GM23338 (cell line): ENCODE measurements around the gene MAPRE3. TPM values are rescaled to one million over a fixed set of nuclear protein-coding genes. Genes with fewer than 3 reads are reported as not detected.

Experiments used
- ATAC-seq: fragments of 200-7000 bp; cut with Tn5 transposase; 3 replicates; pipeline ENCODE4 v1.9.1; 2020
- DNase-seq: peaks from one replicate; pipeline ENCODE4 v3.0.0-alpha.2; 2015; ENCODE audit warnings: low spot score
- H2AFZ ChIP-seq: fragments of 200-600 bp; sonication (generic); 2 replicates; pipeline ENCODE4 v1.8.0; 2016; ENCODE audit warnings: antibody characterized with exemption, mild to moderate bottlenecking, moderate library complexity
- H3F3A ChIP-seq: fragments of 200-600 bp; sonication (generic); replicated peaks from 2 replicates; pipeline ENCODE4 v1.8.0; 2017; ENCODE audit warnings: antibody characterized with exemption, mixed run types, low read depth
- H3K27ac ChIP-seq: fragments of 200-600 bp; sonication (generic); 2 replicates; pipeline ENCODE4 v1.6.1; 2016; ENCODE audit warnings: low read depth
- H3K27me3 ChIP-seq: fragments of 200-600 bp; sonication (generic); 2 replicates; pipeline ENCODE4 v1.8.0; 2016; ENCODE audit warnings: mild to moderate bottlenecking, mixed run types, moderate library complexity; ENCODE audit not compliant: insufficient read depth
- H3K36me3 ChIP-seq: fragments of 200-600 bp; sonication (generic); 2 replicates; pipeline ENCODE4 v1.8.0; 2016; ENCODE audit warnings: mild to moderate bottlenecking; ENCODE audit not compliant: insufficient read depth
- H3K4me1 ChIP-seq: fragments of 200-600 bp; sonication (generic); 2 replicates; pipeline ENCODE4 v1.8.0; 2016; ENCODE audit warnings: mild to moderate bottlenecking, moderate library complexity; ENCODE audit not compliant: insufficient read depth
- H3K4me2 ChIP-seq: fragments of 200-600 bp; sonication (generic); 2 replicates; pipeline ENCODE4 v1.7.1; 2017; ENCODE audit warnings: mixed run types
- H3K4me3 ChIP-seq: fragments of 200-600 bp; sonication (generic); 2 replicates; pipeline ENCODE4 v1.6.1; 2016; ENCODE audit warnings: mixed run types
- H3K79me2 ChIP-seq: fragments of 200-600 bp; sonication (generic); replicated peaks from 2 replicates; pipeline ENCODE4 v1.8.0; 2017; ENCODE audit warnings: mild to moderate bottlenecking; ENCODE audit not compliant: insufficient read depth
- H3K9me2 ChIP-seq: fragments of 200-600 bp; sonication (generic); 2 replicates; pipeline ENCODE4 v1.8.0; 2017; ENCODE audit not compliant: insufficient read depth
- H4K20me1 ChIP-seq: fragments of 200-600 bp; sonication (generic); replicated peaks from 2 replicates; pipeline ENCODE4 v1.8.0; 2017; ENCODE audit warnings: mild to moderate bottlenecking; ENCODE audit not compliant: insufficient read depth
- H3K27ac Mint-ChIP-seq: 2 replicates; pipeline ENCODE4 v1.8.0; 2020; ENCODE audit warnings: inconsistent platforms, mild to moderate bottlenecking, moderate library complexity, mixed read lengths
- H3K27me3 Mint-ChIP-seq: 3 replicates; pipeline ENCODE4 v1.8.0; 2022; ENCODE audit warnings: low read depth, mild to moderate bottlenecking, moderate library complexity, mixed read lengths, inconsistent platforms; ENCODE audit not compliant: insufficient read depth, poor library complexity
- H3K36me3 Mint-ChIP-seq: 3 replicates; pipeline ENCODE4 v1.8.0; 2021; ENCODE audit warnings: low read depth, mild to moderate bottlenecking, inconsistent platforms, moderate library complexity, mixed read lengths
- H3K4me1 Mint-ChIP-seq: 3 replicates; pipeline ENCODE4 v1.8.0; 2020; ENCODE audit warnings: mild to moderate bottlenecking, inconsistent platforms, mixed read lengths
- H3K4me3 Mint-ChIP-seq: 3 replicates; pipeline ENCODE4 v1.8.0; 2021; ENCODE audit warnings: moderate library complexity, mild to moderate bottlenecking, inconsistent platforms, mixed read lengths
- H3K9me3 Mint-ChIP-seq: 3 replicates; pipeline ENCODE4 v1.8.0; 2020; ENCODE audit warnings: moderate library complexity, mild to moderate bottlenecking, inconsistent platforms, mixed read lengths
- CREB1 ChIP-seq: fragments of 250-450 bp; sonication (Bioruptor Pico); IDR thresholded peaks from 2 replicates; pipeline ENCODE4 v1.5.0; 2020; ENCODE audit warnings: low read depth, mild to moderate bottlenecking, moderate library complexity
- EZH2 ChIP-seq: fragments of 200-600 bp; sonication (generic); IDR thresholded peaks from one replicate; pipeline ENCODE4 v1.8.0; 2017; ENCODE audit warnings: antibody characterized with exemption, mild to moderate bottlenecking, low read depth; ENCODE audit not compliant: unreplicated experiment
- EZH2phosphoT487 ChIP-seq: fragments of 200-600 bp; sonication (generic); IDR thresholded peaks from one replicate; pipeline ENCODE4 v1.8.1; 2018; ENCODE audit warnings: antibody characterized with exemption; ENCODE audit not compliant: unreplicated experiment
- JUNB ChIP-seq: IDR thresholded peaks from one replicate; pipeline ENCODE4 v1.6.1; 2016; ENCODE audit warnings: antibody characterized with exemption; ENCODE audit not compliant: unreplicated experiment
- NANOG ChIP-seq: IDR thresholded peaks from 2 replicates; pipeline ENCODE4 v1.6.1; 2016; ENCODE audit warnings: antibody characterized with exemption, borderline replicate concordance
- POLR2AphosphoS5 ChIP-seq: IDR thresholded peaks from 2 replicates; pipeline ENCODE4 v1.6.1; 2016; ENCODE audit warnings: antibody characterized with exemption, low read depth
- STAT1 ChIP-seq: IDR thresholded peaks from one replicate; pipeline ENCODE4 v1.6.1; 2016; ENCODE audit warnings: antibody characterized with exemption; ENCODE audit not compliant: unreplicated experiment
- ZNF114 ChIP-seq: fragments of 250-450 bp; sonication (Bioruptor Pico); IDR thresholded peaks from 2 replicates; pipeline ENCODE4 v1.5.0; 2020; ENCODE audit warnings: mild to moderate bottlenecking, moderate library complexity
- ZNF331 ChIP-seq: fragments of 250-450 bp; sonication (Bioruptor Pico); IDR thresholded peaks from 2 replicates; pipeline ENCODE4 v1.5.0; 2020; ENCODE audit warnings: low read depth, mild to moderate bottlenecking, moderate library complexity
- ZNF462 ChIP-seq: fragments of 250-450 bp; sonication (Bioruptor Pico); IDR thresholded peaks from 2 replicates; pipeline ENCODE4 v1.5.0; 2020; ENCODE audit warnings: mild to moderate bottlenecking, moderate library complexity
- polyA plus RNA-seq: library from polyadenylated mRNA; unstranded; fragments of >200 nt; fragmentation: Nextera tagmentation; extraction: Ambion mirVana; gene quantifications from 2 replicates; pipeline ENCODE4 v1.2.1, GENCODE V29; 2016
- total RNA-seq: library from RNA; depleted of rRNA; stranded (reverse); fragments of >200 nt; shearing (Covaris generic); gene quantifications from 2 replicates; pipeline ENCODE4 v1.2.3, GENCODE V29; 2014
- TF ChIP-seq, protein P1 (sequence below): IDR thresholded peaks from 2 replicates; pipeline ENCODE4 v1.6.1; 2016; ENCODE audit warnings: antibody characterized with exemption
- TF ChIP-seq, protein P2 (sequence below): IDR thresholded peaks from one replicate; pipeline ENCODE4 v1.6.1; 2018; ENCODE audit warnings: antibody characterized with exemption; ENCODE audit not compliant: unreplicated experiment
- TF ChIP-seq, protein P3 (sequence below), 2 experiments: fragments of 200-600 bp in 1 of 2; sonication (generic) in 1 of 2; conservative IDR thresholded peaks; 2 replicates each; pipeline versions ENCODE4 v1.5.1 to v1.6.1; 2016 to 2017; ENCODE audit warnings: antibody characterized with exemption in 2 of 2, low read depth in 2 of 2, mild to moderate bottlenecking in 2 of 2, moderate library complexity in 1 of 2

MAPRE3 gene
- total and polyA plus RNA-seq, 2 experiments from 2014 or later, result 3.3 to 4.5 TPM

DNA sequence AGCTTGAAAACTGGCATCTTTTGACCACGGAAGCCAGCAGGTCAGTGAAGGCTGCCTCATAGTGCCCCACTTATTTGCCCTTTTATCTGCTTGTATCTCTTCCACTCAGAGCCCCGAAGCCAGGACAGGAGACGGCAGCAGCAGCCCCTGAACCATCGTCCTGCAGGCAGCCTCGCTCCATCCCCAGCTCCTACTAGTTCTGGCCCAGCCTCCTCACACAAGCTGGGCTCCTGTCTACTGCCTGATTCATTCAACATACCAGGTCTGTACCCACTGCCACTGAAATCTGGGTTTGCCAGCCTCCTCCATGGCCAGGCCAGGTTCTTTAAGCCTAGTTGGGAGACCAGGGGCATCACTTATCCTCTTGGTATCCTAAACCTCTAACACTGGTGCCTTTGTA is 96.9 kb downstream of the MAPRE3 start:
- no peak overlapping the region for H3K27ac Mint-ChIP-seq
- H3K27ac ChIP-seq, result no peak overlapping the region
- DNase-seq (no peak), ATAC-seq (no peak)
- no peaks in the 10 kb centered on the region for H3K9me2 ChIP-seq
- H2AFZ ChIP-seq, result no peak overlapping the region
- no peak overlapping the region for H3K4me3 ChIP-seq
- H3K36me3 ChIP-seq, result peaks cover 3% of the 10 kb centered on the region; the same call in 1 of the 2 replicates
- H3K27me3 Mint-ChIP-seq, result peaks cover 14% of the 10 kb centered on the region
- H3K4me1 ChIP-seq, result peaks cover 10% of the 10 kb centered on the region; the same call in 1 of the 2 replicates
- no peaks in the 10 kb centered on the region for H3K27me3 ChIP-seq
- H3K79me2 ChIP-seq, result peaks cover 19% of the 10 kb centered on the region
- H3K4me1 Mint-ChIP-seq, result peaks cover 9% of the 10 kb centered on the region
- no peak overlapping the region for H3K4me2 ChIP-seq
- no peaks in the 10 kb centered on the region; the same call in 2 of the 3 replicates for H3K9me3 Mint-ChIP-seq
- H3F3A ChIP-seq, result peaks cover 20% of the 10 kb centered on the region; the same call in 1 of the 2 replicates
- peaks cover 13% of the 10 kb centered on the region for H4K20me1 ChIP-seq
- TF ChIP-seq NANOG (no peak), JUNB (no peak), ZNF462 (CRISPR knock-in tag) (no peak), EZH2phosphoT487 (no peak), CREB1 (CRISPR knock-in tag) (no peak), POLR2AphosphoS5 (no peak), EZH2 (no peak), ZNF114 (CRISPR knock-in tag) (no peak), ZNF331 (CRISPR knock-in tag) (no peak), STAT1 (no peak)
- TF ChIP-seq, protein P1, sequence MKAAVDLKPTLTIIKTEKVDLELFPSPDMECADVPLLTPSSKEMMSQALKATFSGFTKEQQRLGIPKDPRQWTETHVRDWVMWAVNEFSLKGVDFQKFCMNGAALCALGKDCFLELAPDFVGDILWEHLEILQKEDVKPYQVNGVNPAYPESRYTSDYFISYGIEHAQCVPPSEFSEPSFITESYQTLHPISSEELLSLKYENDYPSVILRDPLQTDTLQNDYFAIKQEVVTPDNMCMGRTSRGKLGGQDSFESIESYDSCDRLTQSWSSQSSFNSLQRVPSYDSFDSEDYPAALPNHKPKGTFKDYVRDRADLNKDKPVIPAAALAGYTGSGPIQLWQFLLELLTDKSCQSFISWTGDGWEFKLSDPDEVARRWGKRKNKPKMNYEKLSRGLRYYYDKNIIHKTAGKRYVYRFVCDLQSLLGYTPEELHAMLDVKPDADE, result no peak
- TF ChIP-seq, protein P2, sequence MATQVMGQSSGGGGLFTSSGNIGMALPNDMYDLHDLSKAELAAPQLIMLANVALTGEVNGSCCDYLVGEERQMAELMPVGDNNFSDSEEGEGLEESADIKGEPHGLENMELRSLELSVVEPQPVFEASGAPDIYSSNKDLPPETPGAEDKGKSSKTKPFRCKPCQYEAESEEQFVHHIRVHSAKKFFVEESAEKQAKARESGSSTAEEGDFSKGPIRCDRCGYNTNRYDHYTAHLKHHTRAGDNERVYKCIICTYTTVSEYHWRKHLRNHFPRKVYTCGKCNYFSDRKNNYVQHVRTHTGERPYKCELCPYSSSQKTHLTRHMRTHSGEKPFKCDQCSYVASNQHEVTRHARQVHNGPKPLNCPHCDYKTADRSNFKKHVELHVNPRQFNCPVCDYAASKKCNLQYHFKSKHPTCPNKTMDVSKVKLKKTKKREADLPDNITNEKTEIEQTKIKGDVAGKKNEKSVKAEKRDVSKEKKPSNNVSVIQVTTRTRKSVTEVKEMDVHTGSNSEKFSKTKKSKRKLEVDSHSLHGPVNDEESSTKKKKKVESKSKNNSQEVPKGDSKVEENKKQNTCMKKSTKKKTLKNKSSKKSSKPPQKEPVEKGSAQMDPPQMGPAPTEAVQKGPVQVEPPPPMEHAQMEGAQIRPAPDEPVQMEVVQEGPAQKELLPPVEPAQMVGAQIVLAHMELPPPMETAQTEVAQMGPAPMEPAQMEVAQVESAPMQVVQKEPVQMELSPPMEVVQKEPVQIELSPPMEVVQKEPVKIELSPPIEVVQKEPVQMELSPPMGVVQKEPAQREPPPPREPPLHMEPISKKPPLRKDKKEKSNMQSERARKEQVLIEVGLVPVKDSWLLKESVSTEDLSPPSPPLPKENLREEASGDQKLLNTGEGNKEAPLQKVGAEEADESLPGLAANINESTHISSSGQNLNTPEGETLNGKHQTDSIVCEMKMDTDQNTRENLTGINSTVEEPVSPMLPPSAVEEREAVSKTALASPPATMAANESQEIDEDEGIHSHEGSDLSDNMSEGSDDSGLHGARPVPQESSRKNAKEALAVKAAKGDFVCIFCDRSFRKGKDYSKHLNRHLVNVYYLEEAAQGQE, result no peak
- TF ChIP-seq, protein P3, sequence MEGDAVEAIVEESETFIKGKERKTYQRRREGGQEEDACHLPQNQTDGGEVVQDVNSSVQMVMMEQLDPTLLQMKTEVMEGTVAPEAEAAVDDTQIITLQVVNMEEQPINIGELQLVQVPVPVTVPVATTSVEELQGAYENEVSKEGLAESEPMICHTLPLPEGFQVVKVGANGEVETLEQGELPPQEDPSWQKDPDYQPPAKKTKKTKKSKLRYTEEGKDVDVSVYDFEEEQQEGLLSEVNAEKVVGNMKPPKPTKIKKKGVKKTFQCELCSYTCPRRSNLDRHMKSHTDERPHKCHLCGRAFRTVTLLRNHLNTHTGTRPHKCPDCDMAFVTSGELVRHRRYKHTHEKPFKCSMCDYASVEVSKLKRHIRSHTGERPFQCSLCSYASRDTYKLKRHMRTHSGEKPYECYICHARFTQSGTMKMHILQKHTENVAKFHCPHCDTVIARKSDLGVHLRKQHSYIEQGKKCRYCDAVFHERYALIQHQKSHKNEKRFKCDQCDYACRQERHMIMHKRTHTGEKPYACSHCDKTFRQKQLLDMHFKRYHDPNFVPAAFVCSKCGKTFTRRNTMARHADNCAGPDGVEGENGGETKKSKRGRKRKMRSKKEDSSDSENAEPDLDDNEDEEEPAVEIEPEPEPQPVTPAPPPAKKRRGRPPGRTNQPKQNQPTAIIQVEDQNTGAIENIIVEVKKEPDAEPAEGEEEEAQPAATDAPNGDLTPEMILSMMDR (conservative IDR thresholded peaks at IDR 0.05; ENCODE audit: low read depth in 2 of 2), result no peak
- H3K4me3 Mint-ChIP-seq, result no peak overlapping the region
- peaks cover 39% of the 10 kb centered on the region for H3K36me3 Mint-ChIP-seq
